ENCODE results near the gene UBASH3B.

DNA sequence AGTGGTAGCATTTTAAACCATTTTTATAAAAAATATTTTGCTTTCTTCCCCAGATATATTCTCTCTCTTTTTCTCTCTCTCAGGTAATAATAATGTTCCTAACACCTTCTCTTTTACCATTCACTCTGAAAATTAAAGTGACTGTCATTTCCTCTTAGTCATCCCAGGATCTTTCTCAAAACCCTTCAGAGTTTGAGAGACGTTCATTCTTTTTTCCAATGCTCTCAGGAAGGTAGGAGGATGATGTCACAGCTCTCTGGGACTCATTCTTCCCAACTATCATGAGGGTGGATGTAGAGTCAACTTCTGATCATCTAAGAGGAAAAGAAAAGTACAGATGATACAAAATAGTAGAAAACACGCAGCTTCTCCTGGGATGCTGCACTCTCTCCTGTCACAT is 122.6 kb downstream of the UBASH3B start:
- TF ChIP-seq, protein P1, sequence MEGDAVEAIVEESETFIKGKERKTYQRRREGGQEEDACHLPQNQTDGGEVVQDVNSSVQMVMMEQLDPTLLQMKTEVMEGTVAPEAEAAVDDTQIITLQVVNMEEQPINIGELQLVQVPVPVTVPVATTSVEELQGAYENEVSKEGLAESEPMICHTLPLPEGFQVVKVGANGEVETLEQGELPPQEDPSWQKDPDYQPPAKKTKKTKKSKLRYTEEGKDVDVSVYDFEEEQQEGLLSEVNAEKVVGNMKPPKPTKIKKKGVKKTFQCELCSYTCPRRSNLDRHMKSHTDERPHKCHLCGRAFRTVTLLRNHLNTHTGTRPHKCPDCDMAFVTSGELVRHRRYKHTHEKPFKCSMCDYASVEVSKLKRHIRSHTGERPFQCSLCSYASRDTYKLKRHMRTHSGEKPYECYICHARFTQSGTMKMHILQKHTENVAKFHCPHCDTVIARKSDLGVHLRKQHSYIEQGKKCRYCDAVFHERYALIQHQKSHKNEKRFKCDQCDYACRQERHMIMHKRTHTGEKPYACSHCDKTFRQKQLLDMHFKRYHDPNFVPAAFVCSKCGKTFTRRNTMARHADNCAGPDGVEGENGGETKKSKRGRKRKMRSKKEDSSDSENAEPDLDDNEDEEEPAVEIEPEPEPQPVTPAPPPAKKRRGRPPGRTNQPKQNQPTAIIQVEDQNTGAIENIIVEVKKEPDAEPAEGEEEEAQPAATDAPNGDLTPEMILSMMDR (IDR thresholded peaks at IDR 0.05; ENCODE audit: low read depth, low read length) = no peak
- TF ChIP-seq EZH2phosphoT487 (IDR thresholded peaks at IDR 0.05; ENCODE audit: low read depth) = no peak
